HL-60 (cell line): ENCODE measurements around the gene GCNT3.

Source experiments
- DNase-seq, 2 experiments: peaks; one replicate each; pipeline ENCODE4 v3.0.0-alpha.2; 2010 to 2020; ENCODE audit warnings: low read depth in 1 of 2, low spot score in 1 of 2
- H3K27ac ChIP-seq: fragments of 250-450 bp; sonication (Bioruptor Pico); replicated peaks from 2 replicates; pipeline ENCODE4 v1.5.1; 2020; ENCODE audit warnings: mild to moderate bottlenecking, moderate library complexity
- H3K27me3 ChIP-seq: fragments of 250-450 bp; sonication (Bioruptor Pico); 2 replicates; pipeline ENCODE4 v1.5.1; 2021; ENCODE audit warnings: mild to moderate bottlenecking, moderate library complexity; ENCODE audit not compliant: insufficient read depth, poor library complexity, severe bottlenecking
- H3K4me3 ChIP-seq: replicated peaks from 2 replicates; pipeline ENCODE4 v1.5.1; 2011; ENCODE audit warnings: mild to moderate bottlenecking, control low read depth, low read length; ENCODE audit not compliant: insufficient read depth
- CTCF ChIP-seq: IDR thresholded peaks from one replicate; pipeline ENCODE4 v1.5.1; 2011; ENCODE audit warnings: low read length, control low read depth, inconsistent platforms; ENCODE audit not compliant: insufficient read depth
- GABPA ChIP-seq: IDR thresholded peaks from 2 replicates; pipeline ENCODE4 v1.6.1; 2012; ENCODE audit warnings: low read depth
- POLR2AphosphoS5 ChIP-seq: IDR thresholded peaks from 2 replicates; pipeline ENCODE4 v1.6.1; 2012; ENCODE audit warnings: low read depth
- REST ChIP-seq: IDR thresholded peaks from 2 replicates; pipeline ENCODE4 v1.6.1; 2012; ENCODE audit warnings: low read depth; ENCODE audit not compliant: insufficient replicate concordance
- SPI1 ChIP-seq: IDR thresholded peaks from 2 replicates; pipeline ENCODE4 v1.6.1; 2012; ENCODE audit warnings: low read depth, mild to moderate bottlenecking, borderline replicate concordance

GCNT3 gene

GRCh38 chr15:59587085-59587826 is 24.3 kb upstream of the GCNT3 start:
- no peaks in the 10 kb centered on the region for H3K27me3 ChIP-seq
- TF ChIP-seq REST (no peak), CTCF (no peak), GABPA (no peak), SPI1 (no peak), POLR2AphosphoS5 (no peak)
- H3K4me3 ChIP-seq: no peak overlapping the region
- DNase-seq: no peak
- H3K27ac ChIP-seq: no peak overlapping the region

- no peak for DNase-seq
- Histone ChIP-seq H3K4me3 (no peak overlapping the region), H3K27ac (no peak overlapping the region), H3K27me3 (no peaks in the 10 kb centered on the region)
- TF ChIP-seq GABPA (no peak), SPI1 (no peak), POLR2AphosphoS5 (no peak), CTCF (no peak)
Observed at GRCh38 chr15:59590027-59590426, 21.6 kb upstream of the GCNT3 start.

- Histone ChIP-seq H3K4me3 (no peak overlapping the region), H3K27me3 (no peaks in the 10 kb centered on the region), H3K27ac (no peak overlapping the region)
- DNase-seq: no peak
- TF ChIP-seq POLR2AphosphoS5 (no peak), SPI1 (peak; percentile 51; the same call in 1 of the 2 replicates)
Observed at GRCh38 chr15:59591356-59591755, 20.2 kb upstream of the GCNT3 start.

GRCh38 chr15:59594493-59594942 is 17.1 kb upstream of the GCNT3 start:
- TF ChIP-seq POLR2AphosphoS5: no peak
- TF ChIP-seq REST: no peak
- TF ChIP-seq CTCF: no peak
- TF ChIP-seq SPI1: no peak
- H3K4me3 ChIP-seq: no peak overlapping the region
- no peak overlapping the region for H3K27ac ChIP-seq
- peak in 1 of 2 experiments; percentile 3 for DNase-seq
- H3K27me3 ChIP-seq: no peaks in the 10 kb centered on the region
